ENCODE results near the gene FAM110D.

FAM110D gene

DNA sequence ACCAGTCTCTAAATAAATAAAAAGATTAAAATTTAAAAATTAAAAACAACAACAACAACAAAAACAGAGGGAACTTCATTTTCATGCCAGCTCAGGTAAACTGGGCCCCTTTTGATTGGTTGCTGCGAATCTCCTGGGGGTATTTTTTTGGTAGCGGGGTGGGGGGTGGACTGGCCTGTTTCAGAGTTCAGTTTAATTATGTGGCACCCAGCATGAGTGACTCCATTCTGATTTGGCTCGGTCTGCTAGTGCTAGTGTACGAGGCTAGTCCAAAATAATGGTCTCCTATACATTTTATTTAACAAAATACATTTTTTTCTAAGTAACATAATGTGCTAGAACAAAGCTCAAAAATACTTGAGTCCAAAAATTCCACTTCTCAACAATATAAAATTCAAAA is 29.1 kb upstream of the FAM110D start:
- no peak for DNase-seq (ENCODE audit: low spot score)

- no peak for DNase-seq (ENCODE audit: low spot score)
Observed at GRCh38 chr1:26130695-26131094, 28.2 kb upstream of the FAM110D start.

- DNase-seq (ENCODE audit: low spot score) = no peak
Observed at GRCh38 chr1:26132128-26132833, 26.6 kb upstream of the FAM110D start.

- no peak for DNase-seq (ENCODE audit: low spot score)
Observed at GRCh38 chr1:26132834-26133167, 26.1 kb upstream of the FAM110D start.

DNA sequence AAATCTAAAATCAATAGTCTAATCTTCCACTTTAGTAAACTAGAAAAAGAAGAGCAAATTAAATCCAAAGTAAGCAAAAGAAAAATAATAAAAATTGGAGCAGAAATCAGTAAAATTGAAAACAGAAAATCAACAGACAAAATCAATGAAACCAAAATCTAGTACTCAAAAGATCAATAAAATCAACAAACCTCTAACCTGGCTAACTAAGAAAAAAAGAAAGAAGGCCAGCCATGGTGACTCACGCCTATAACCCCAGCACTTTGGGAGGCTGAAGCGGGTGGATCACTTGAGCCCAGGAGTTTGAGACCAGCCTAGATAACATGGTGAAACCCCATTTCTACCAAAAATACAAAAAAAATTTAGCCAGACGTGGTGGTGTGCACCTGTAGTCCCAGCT is 24.4 kb upstream of the FAM110D start:
- DNase-seq (ENCODE audit: low spot score) = no peak

DNA sequence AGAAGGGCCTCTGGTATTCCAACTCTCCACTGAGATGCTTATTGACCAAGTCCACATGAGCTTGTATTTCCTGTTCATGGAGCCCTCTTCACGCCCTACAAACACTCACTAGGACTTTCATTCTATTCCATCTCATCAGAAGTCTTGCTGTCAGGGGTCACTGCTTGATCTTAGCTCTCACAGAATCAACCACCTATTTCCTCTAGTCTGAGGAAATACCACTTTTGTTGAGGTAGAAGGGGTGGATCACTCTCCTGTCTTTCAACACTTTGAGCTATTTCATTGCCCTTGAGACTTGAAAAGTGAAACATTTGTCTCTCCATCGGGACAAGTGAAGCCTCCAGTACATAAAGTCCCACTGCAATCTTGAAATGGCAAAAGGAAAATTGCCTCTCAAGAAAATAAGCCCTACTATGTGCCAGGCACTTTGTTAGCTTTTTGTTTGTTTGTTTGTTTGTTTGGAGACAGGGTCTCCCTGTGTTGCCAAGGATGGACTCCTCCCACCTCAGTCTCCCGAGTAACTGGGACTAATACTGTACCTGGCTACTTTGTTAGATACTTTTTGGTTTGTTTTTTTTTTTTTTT is 19.8 kb upstream of the FAM110D start:
- DNase-seq (ENCODE audit: low spot score) = no peak

- DNase-seq (ENCODE audit: low spot score) = no peak
Observed at GRCh38 chr1:26142159-26142558, 16.7 kb upstream of the FAM110D start.

DNA sequence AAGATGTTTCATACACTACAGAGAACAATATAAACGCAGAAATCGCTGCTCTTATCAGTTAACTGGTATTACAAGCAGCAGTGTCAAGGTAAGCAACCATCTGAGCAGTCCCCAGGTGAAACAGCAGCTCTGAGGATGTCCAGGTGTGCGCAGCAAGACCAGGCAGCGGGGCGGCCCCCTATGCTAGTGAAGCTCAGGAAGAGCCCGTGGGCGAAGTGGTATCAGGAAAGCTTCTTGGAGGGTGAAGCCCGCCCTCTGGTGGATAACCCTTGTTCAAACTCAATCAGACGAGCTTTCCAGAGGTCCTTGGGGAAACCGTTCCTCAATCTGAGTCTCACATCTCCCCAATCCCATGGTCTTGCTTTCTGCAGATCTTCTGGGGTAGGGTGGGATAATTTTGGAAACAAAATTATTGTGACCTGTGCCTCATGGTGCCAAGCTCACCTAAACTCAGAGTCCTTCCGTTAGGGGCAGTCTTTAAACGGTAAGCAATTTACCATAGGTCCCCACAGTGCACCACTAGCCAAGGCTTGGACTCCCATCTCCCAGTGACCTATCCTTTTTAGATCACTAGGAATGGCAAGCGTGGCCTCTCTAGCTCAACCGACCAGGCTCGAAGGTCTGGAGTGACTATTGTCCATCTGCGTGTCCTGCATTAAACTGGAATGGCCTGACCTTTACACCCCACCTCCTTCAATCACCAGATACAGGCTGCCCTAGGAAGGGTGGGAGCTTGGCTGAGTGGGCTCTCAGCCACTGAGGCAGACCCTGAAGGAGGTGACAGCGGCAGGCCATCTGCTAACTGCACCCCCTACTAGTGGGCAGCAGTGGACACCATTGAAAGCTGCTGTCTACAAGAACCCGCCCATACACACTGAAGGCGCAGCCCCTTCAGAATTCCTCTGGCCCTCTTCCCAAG is 13.6 kb upstream of the FAM110D start:
- peak; percentile 82 for DNase-seq (ENCODE audit: low spot score)

DNA sequence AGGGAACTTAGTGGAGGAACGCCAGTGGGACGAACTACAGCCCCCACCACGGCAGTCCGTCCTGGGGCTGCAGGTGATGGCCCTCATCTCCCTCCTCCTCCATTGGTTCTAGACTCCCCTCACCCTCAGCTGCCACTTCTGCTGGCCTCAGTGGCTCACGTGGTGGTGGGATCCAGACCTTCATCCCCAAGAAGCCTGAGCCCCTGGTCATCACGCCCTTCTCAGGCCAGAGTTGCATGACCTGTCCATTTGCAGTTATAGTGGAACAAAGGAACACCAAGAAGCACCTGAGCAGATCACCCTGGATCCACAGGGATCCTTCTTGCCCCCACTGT is 13.0 kb upstream of the FAM110D start:
- DNase-seq (ENCODE audit: low spot score) = no peak

GRCh38 chr1:26148887-26149286 is 10.0 kb upstream of the FAM110D start:
- DNase-seq (ENCODE audit: low spot score) = no peak

DNA sequence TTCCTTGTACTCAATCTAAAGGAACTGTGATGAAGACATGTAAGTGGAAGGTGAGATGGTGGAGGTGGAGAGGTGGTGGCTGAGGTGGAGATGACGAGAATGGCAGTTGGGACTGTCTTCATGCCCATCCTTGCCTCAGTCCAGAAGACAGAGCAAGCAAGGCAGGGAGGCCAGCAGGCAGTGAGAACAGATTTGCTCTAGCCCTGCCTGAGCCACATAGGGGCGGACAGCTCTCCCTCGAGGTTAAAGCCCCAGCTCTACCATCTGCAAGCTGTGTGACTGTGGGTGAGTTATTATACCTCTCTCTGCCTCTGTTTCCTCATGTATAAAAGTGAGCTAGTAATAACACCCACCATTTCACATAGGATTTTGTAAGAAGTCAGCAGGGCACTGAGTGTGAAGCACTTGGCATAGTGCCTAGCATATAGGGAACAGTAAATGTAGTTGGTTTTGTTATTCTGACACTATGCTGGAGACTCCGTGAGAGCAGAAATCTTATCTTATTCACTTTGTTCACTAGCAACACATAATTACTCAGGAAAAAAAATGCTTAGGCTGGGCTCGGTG is 4.8 kb upstream of the FAM110D start:
- DNase-seq (ENCODE audit: low spot score) = no peak

GRCh38 chr1:26154750-26155149 is 4.1 kb upstream of the FAM110D start:
- DNase-seq (ENCODE audit: low spot score) = no peak

- no peak for DNase-seq (ENCODE audit: low spot score)
Observed at GRCh38 chr1:26155370-26156284, 3.3 kb upstream of the FAM110D start.

DNA sequence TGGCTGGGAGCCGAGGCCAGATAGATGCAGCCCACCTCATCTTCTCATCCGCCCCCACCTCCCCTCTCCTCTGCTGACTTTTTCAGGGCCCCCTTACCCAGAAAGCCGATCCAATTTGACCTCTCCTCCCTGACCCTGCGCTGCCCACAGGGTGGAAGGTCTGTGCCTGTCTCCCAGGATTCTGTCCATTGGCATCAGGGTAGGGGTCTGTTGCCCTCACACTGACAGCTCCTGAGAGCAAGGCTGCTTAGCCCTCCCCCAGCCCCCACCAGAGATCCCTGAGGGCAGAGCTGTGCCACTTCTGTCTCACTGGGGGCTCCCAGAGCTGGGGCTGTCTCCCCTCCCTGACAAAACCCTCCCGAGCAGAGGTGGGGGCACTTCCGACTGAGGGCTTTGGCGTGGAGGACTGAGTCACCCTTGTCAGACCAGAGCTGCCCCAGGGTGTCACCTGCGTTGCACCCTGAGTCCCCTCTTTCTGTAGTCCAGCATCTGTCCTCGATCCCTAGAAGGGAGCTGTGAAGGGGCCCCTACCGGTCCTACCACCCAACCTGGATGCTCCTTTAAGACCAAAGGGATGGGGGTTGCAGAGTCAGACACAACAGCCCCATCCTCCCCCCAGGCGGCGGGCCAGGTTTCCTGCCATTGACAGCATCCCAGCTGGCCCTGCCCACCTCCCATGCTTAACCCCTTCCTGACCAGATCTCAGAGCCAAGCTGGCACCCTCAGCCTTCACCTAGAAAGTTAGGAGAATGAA is 2.4 kb upstream of the FAM110D start:
- DNase-seq (ENCODE audit: low spot score) = no peak

- no peak for DNase-seq (ENCODE audit: low spot score)
Observed at GRCh38 chr1:26158271-26158907, 490 bp upstream of the FAM110D start.

DNA sequence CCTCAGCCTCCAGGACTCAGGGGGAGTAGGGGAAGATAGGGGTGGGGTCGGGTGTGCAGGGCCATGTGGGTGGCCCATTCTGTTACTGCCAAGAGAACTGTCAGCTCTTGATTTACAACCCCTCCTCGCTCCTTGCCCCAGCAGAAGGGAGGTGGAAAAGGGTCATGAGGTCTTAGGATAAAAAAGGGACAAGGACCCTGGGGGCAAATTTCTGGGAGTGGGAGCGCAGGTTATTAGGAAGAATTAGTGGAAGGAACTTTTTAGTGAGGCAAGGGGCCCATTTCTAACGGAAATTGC is 812 bp downstream of the FAM110D start:
- no peak for DNase-seq (ENCODE audit: low spot score)

DNA sequence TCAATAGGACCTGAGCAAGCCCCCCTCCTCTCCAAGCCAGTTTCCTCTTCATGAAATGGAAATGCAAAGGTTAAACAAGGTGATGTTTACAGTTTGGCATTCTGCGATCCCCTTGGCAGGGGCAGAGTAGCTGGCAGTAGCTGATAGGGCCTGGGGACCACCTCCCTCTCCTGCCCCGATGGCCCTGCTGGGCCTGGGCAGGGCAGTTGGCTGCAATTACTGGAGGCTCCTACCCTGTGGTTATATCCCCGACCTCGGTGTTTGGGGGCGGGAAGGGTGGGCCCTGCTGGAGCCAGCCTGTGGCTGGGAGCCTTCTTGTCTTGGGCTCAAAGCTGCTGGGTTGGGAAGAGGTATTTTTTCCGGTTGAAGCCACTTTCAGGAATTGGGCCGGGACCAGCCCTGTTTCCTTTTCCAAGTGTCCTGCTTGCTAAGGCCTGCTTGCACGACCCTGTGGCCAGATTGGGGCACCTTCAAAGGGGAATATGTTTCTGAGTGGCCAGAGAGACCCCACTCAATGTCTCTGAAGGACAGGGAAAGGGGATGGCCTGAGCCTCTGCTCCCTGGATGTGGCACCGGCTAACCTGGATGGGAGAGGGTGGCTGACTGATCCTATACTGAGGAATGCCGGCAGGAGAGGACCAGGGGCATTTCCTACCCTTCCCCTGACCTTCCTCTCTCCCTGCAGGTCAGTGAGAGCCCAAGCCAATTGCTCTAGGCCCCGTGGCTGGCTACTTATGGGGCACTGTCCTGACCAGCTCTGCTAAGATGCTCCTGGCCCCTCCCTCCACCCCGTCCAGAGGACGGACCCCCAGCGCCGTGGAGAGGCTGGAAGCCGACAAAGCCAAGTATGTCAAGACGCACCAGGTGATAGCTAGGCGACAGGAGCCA is 1.9 kb downstream of the FAM110D start:
- no peak for DNase-seq (ENCODE audit: low spot score)

DNA sequence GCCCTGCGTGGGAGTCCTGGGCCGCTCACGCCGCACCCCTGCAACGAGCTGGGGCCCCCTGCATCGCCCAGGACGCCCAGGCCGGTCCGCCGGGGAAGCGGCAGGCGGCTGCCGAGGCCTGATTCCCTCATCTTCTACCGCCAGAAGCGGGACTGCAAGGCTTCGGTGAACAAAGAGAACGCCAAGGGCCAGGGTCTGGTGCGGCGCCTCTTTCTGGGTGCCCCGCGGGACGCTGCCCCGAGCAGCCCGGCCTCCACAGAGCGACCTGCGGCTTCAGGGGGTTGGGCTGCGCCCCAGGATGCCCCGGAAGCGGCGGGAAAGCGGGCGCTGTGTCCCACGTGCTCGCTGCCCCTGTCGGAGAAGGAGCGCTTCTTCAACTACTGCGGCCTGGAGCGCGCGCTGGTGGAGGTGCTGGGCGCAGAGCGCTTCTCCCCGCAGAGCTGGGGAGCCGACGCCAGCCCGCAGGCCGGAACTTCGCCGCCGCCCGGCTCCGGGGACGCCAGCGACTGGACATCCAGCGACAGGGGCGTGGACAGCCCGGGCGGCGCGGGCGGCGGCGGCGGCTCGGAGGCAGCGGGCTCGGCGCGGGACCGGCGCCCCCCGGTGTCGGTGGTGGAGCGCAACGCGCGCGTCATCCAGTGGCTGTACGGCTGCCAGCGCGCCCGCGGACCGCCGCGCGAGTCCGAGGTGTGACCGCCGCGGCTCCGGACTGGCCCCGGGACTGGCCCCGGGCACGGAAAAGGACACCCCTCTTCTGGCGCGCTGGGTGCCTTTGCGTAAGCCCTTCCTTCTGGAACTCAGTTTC is 2.7 kb downstream of the FAM110D start:
- no peak for DNase-seq (ENCODE audit: low spot score)

DNA sequence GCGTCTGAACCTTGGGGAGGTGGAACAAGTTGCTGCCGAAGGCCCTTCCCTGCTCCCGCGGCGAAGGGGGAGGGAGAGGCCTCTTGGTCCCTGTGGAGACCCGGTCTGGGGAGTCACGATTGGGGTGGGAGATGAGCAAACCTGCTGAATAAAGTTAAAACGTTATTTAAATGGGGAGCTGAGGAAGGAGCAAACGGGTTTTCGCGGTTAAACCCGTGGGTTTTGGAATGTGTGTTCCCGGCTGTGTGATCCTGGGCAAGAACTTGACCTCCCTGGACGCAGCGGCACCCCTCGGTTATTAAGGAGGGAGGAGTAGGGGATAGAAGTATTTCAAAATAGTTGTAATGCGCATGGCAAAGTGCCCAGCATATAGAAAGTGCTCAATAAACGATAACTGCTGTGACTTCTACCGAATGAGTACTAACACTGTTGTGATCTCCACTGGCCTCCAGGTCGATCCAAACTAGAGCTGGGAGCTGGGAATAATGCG is 3.4 kb downstream of the FAM110D start:
- no peak for DNase-seq (ENCODE audit: low spot score)
